ENCODE results near the gene OR10H2. TPM values are rescaled to one million over a fixed set of nuclear protein-coding genes. Genes with fewer than 3 reads are reported as not detected.
"Not testable (repeated sequence)": the region's sequence is repeated elsewhere in the genome, so short reads cannot be mapped to it uniquely, and the experiment has no call there.

OR10H2 gene
- total RNA-seq, 8 experiments from 2014 or later, result 0.52 TPM; not detected in 7

DNA sequence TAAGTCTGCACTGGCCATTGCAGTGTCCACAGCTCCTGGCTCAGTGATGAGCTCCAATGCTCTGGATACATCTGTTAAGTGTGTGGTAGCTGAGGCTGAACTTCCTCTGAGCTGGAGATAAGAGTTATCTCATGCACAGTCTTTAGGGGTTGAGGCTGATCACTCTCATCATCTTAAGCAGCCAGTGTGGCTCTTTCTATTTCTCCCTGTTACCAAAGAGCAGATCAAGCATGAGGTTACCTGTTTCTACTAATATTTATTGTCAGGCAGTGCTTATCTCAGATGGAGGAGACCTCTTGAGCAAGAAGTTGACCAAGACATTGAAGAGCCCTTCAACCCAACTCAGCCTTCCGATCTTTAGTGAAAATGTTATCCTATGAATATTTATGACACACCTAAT is 6.6 kb upstream of the OR10H2 start:
- ATAC-seq (replicated peaks in 6 of 8), result no peak
- H3K4me1 ChIP-seq (replicated peaks in 1 of 2), result no peaks in the 10 kb centered on the region
- no peak overlapping the region for H3K27ac ChIP-seq
- no peak overlapping the region for H3K4me3 ChIP-seq
- WGBS, 10 experiments, result 0 to 38% (median 17%) methylated on average over 1 of the region's 1 CpG; no CpG with 5 or more reads in 4 of the 10 experiments
- in situ Hi-C loops (cut with MboI; ENCODE audit: low pct_unique_long_range_greater_than_20kb in 2 of 9, low sequenced_read_pairs in 9 of 9, unreplicated experiment in 9 of 9), result no loop called here

DNA sequence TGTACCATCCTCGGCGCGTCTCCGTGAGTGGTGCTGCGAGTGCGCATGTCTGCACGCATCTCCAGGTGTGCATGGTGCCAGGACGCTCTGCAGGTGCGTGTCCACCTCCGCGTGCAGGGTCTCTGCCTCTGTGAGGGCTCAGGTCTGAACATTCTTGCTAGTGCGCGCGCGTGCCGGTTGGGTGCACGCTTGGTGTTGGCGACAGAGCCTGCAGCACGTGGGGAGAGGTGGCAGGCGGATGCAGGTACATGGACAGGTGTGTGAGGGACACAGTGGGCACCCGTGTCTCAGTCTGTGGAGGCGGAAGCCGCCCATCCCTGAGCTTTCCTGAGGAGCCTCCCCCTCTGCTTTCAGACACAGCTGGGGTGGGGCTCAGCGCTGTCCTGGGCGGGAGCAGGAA is 4.9 kb upstream of the OR10H2 start:
- Histone ChIP-seq H3K27ac (no peak overlapping the region), H3K4me3 (no peak overlapping the region), H3K4me1 (replicated peaks in 1 of 2) (no peaks in the 10 kb centered on the region)
- in situ Hi-C loops (cut with MboI; ENCODE audit: low pct_unique_long_range_greater_than_20kb in 2 of 9, low sequenced_read_pairs in 9 of 9, unreplicated experiment in 9 of 9), result no loop called here
- WGBS, 10 experiments, result 0 to 89% (median 36%) methylated on average over 1 to 8 of the region's 25 CpGs; no CpG with 5 or more reads in 5 of the 10 experiments
- no peak for ATAC-seq (replicated peaks in 6 of 8)

DNA sequence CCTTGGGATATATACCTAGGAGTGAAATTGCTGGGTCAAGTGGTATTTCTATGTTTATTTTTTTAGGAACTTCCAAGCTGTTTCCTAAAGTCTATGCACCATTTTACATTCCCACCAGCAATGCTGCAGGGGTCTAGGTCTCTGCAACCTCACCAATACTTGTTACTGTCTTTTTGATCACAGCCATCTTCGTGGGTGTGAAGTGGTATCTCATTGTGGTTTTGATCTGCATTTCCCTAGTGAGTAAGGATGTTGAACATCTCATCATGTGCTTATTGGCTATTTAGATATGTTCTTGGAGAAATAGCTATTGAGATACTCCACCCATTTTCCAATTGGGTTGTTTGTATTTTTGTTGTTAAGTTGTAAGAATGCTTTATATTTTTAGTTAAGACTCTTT is 2.7 kb downstream of the OR10H2 start:
- WGBS, 10 experiments, result 0 to 40% (median 0%) methylated on average over 1 of the region's 1 CpG; no CpG with 5 or more reads in 5 of the 10 experiments
- ATAC-seq (replicated peaks in 6 of 8), result no peak
- in situ Hi-C loops (cut with MboI; ENCODE audit: low pct_unique_long_range_greater_than_20kb in 2 of 9, low sequenced_read_pairs in 9 of 9, unreplicated experiment in 9 of 9), result no loop called here
- H3K4me3 ChIP-seq, result no peak overlapping the region
- no peaks in the 10 kb centered on the region for H3K4me1 ChIP-seq (replicated peaks in 1 of 2)
- H3K27ac ChIP-seq, result no peak overlapping the region

DNA sequence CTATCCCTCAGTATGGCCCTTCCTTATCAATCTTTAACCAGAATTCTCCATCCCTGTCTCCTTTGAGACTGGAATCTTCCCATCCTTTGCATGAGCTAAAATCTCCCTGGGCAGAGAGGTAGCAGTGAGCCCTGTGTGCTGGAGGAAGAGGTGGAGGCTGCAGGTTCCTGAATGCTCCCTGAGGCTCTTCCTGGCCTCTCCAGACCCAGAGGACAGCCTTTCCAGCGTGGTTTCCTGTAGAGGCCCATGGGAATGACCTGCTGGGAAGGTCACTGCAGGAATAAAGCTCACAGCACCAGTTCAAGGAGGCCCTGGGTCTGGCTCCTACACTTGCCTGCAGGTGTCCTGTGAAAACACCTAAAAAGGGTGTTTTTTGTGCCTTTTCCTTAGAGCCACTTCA is 4.6 kb downstream of the OR10H2 start:
- no peaks in the 10 kb centered on the region for H3K4me1 ChIP-seq (replicated peaks in 1 of 2)
- no peak overlapping the region for H3K27ac ChIP-seq
- 0 to 33% (median 0%) methylated on average over 1 of the region's 1 CpG; no CpG with 5 or more reads in 7 of the 10 experiments for WGBS, 10 experiments
- H3K4me3 ChIP-seq, result no peak overlapping the region
- ATAC-seq (replicated peaks in 6 of 8), result no peak
- in situ Hi-C loops (cut with MboI; ENCODE audit: low pct_unique_long_range_greater_than_20kb in 2 of 9, low sequenced_read_pairs in 9 of 9, unreplicated experiment in 9 of 9), result no loop called here

DNA sequence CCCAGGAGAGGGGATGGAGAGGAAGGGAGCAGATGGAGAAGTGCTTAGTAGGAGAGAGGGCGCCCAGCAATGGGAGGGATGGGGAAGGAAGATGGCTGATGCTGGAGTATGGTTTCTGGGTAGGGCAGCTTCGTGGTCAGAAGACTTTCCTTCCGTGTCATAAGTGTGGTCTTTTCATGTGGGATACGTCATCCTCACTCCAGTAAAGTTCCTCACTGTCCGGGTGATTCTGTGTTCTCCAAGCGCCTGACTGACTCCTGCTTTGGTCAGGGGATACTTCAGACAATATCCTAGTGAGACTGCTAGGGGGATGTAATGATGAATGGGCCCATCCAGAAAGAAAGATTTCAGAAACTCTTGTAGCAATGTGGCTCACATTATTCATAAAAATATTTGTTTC is 6.1 kb downstream of the OR10H2 start:
- no peaks in the 10 kb centered on the region for H3K4me1 ChIP-seq (replicated peaks in 1 of 2)
- in situ Hi-C loops (cut with MboI; ENCODE audit: low pct_unique_long_range_greater_than_20kb in 2 of 9, low sequenced_read_pairs in 9 of 9, unreplicated experiment in 9 of 9), result no loop called here
- no peak overlapping the region for H3K27ac ChIP-seq
- WGBS, 10 experiments, result 0 to 43% (median 24%) methylated on average over 1 to 6 of the region's 6 CpGs; no CpG with 5 or more reads in 2 of the 10 experiments
- H3K4me3 ChIP-seq, result no peak overlapping the region
- no peak for ATAC-seq (replicated peaks in 6 of 8)

DNA sequence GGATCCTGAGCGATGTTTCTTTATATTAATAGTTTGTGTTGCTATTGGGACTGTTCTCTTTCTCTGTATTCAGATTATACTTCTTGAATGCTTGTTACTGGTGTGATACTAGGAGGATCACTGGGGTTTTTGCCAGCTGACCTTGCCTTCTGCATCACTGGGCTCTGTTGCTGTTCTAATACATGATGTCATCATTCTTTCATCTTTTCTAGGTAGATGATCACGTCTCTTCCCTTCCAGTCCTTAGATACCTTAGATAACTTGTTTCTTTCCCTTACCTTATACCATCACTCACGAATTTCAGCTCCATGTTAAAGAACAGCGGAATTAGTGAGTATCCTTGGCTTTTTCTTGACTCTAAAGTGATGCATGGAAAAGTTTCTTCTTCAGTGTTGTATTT is 9.9 kb downstream of the OR10H2 start, which contains the start of gene OR10H3:
OR10H3 (plus strand) TSS at position 264 of the 400 bp plus-strand sequence. CDS start 3,408 bp downstream, outside the sequence.
- Histone ChIP-seq H3K27ac (no peak within 1 kb of the TSS), H3K4me3 (no peak within 1 kb of the TSS), H3K4me1 (replicated peaks in 1 of 2) (no peaks in the 10 kb centered on the region)
- ATAC-seq (replicated peaks in 6 of 8), result no peak
- in situ Hi-C loops (cut with MboI; ENCODE audit: low pct_unique_long_range_greater_than_20kb in 2 of 9, low sequenced_read_pairs in 9 of 9, unreplicated experiment in 9 of 9), result no loop called here
- 0 to 36% (median 12%) methylated on average over 1 to 4 of the region's 4 CpGs; no CpG with 5 or more reads in 2 of the 10 experiments for WGBS, 10 experiments

DNA sequence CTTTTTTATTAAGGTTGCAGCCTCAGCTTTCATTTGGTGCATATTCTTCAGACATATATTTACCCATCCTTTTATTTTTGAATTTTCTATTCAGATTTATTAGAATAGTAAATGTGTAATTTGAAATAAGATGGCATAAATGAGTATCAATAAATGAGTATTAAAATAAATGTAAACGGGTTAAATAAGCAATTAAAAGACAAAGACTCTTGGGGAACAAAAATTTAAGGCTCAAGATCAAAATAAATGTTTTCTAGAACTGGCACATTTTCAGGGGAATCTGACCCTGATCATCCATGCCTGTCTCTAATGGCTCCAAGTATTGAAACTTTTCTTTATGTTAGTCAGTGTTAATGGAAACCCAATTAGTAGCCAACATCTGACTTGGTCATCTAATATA is 13.0 kb downstream of the OR10H2 start:
- no peaks in the 10 kb centered on the region for H3K4me1 ChIP-seq (replicated peaks in 1 of 2)
- no peak for ATAC-seq (replicated peaks in 6 of 8)
- in situ Hi-C loops (cut with MboI; ENCODE audit: low pct_unique_long_range_greater_than_20kb in 2 of 9, low sequenced_read_pairs in 9 of 9, unreplicated experiment in 9 of 9), result no loop called here
- no peak overlapping the region for H3K27ac ChIP-seq
- 0 to 44% (median 18%) methylated on average over 1 of the region's 1 CpG for WGBS, 10 experiments
- no peak overlapping the region for H3K4me3 ChIP-seq

DNA sequence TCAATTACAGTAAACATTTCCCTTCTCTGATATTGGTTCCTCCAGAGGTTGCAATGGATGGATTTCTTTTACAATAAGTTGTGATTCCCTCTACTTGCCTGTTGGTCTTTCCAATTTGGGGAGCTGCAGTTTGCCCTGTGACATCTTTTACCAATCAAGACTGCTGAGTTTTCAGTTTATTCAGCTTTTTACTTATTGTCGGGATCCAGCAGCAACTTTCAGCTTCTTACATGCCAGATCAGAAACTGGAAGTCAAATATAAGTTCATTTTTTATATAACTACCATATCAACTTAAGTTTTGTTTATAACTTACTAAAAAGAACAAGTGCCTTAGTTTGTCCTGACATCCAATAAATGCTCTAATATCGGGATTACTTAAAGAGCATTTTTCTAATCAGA is 20.4 kb downstream of the OR10H2 start:
- Histone ChIP-seq H3K4me3 (no peak overlapping the region), H3K4me1 (replicated peaks in 1 of 2) (no peaks in the 10 kb centered on the region), H3K27ac (no peak overlapping the region)
- no peak for ATAC-seq (replicated peaks in 6 of 8)
- 0 to 100% (median 54%) methylated on average over 1 to 2 of the region's 2 CpGs for WGBS, 10 experiments
- in situ Hi-C loops (cut with MboI; ENCODE audit: low pct_unique_long_range_greater_than_20kb in 2 of 9, low sequenced_read_pairs in 9 of 9, unreplicated experiment in 9 of 9), result no loop called here

DNA sequence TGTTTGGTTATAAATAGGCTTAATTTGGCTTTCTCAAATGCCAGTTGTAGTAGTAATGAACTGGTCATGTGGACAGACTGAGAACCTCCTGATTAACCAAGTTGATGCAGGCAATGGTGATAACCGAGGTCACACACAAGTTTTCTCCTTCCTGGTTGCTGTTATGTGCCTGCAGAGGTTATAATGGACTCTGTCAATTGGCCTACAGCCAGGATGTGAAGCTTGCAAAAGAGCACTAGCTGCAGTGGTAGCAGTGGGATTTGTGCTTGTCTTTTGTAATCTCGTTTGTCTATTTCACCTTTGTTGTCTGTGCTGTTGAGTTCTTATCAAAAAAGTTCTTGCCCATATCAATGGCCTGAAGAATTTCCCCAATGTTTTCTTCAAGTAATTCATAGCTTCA is 30.6 kb downstream of the OR10H2 start:
- in situ Hi-C loops (cut with MboI; ENCODE audit: low pct_unique_long_range_greater_than_20kb in 2 of 9, low sequenced_read_pairs in 9 of 9, unreplicated experiment in 9 of 9), result no loop called here
- no peak for ATAC-seq (replicated peaks in 6 of 8)
- no peak overlapping the region for H3K4me3 ChIP-seq
- 0 to 43% (median 26%) methylated on average over 1 to 2 of the region's 2 CpGs; no CpG with 5 or more reads in 1 of the 10 experiments for WGBS, 10 experiments
- no peaks in the 10 kb centered on the region for H3K4me1 ChIP-seq (replicated peaks in 1 of 2)
- no peak overlapping the region for H3K27ac ChIP-seq

DNA sequence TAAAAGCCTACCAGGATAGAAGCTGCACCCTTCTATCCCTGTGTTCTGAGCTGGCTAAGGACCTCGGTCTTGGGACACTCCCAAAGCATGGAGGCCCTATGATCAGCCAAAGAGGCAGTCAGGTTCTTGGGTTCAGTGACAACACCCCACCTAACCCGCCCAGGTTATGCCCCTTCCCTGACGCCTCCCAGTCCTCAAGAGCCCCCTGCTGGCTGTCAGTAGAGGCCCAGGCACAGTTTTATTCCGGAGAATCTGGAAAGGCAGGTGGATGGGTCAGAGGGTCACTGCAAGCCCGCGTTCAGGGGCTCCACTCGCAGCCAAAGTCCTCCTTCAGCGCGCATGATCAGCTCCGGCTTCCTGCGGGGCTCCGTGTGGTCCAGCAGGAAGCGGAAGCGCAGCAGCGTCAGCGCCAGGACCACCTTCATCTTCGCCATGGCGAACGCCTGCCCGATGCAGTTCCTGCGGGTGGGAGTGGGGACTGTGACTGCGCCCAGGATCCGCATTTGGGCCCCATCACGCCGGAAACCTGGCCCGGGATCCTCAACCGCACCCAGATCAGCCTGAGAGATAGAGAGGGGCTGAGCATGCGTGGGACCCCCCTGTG is 32.2 kb downstream of the OR10H2 start:
- WGBS, 10 experiments, result 0 to 87% (median 20%) methylated on average over 1 to 9 of the region's 28 CpGs; no CpG with 5 or more reads in 3 of the 10 experiments
- in situ Hi-C loops (cut with MboI; ENCODE audit: low pct_unique_long_range_greater_than_20kb in 2 of 9, low sequenced_read_pairs in 9 of 9, unreplicated experiment in 9 of 9), result no loop called here
- Histone ChIP-seq H3K27ac (no peak overlapping the region), H3K4me1 (replicated peaks in 1 of 2) (no peaks in the 10 kb centered on the region), H3K4me3 (no peak overlapping the region)
- no peak for ATAC-seq (replicated peaks in 6 of 8)

DNA sequence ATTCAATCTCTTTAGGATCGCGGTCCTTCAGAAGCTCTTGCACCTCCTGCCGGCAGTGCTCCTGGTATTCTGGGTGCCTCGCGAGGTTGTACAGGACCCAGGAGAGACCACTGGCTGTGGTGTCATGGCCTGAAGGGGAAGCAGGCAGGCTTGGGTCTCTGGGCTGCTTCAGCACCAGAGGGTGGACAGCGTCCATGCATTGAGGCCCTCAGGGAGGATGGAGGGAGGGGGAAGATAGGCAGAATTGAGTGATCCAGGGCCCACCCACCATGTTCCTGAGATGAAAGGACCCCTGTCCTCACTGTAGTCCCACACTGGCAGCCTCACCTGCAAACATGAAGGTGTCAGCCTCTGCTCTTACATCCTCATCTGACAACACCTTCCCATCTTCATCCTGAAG is 41.8 kb downstream of the OR10H2 start:
- ATAC-seq (replicated peaks in 6 of 8), result no peak
- H3K27ac ChIP-seq, result no peak overlapping the region
- WGBS, 10 experiments, result 83% methylated on average over 2 of the region's 6 CpGs; no CpG with 5 or more reads in 9 of the 10 experiments
- in situ Hi-C loops (cut with MboI; ENCODE audit: low pct_unique_long_range_greater_than_20kb in 2 of 9, low sequenced_read_pairs in 9 of 9, unreplicated experiment in 9 of 9), result no loop called here
- no peak overlapping the region for H3K4me3 ChIP-seq
- no peaks in the 10 kb centered on the region for H3K4me1 ChIP-seq (replicated peaks in 1 of 2)

DNA sequence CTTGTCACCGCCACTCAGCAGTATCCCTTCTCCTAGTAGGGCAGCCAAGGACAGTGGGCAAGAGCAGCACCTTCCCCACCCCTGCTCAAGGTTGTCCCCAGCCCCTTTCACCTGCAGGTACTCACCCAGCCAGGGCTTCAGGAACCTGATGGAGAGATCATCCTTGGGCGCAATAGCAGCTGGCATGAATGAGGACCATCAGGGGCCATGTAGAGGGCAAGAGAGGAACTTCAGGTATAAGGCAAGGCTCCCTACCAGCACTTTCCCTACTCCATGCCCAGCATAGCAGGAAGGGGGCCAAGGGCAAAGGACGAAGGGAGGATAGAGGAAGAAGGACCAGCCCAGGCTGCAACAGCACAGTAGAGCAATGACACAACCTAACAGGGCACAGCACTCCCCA is 46.3 kb downstream of the OR10H2 start:
- in situ Hi-C loops (cut with MboI; ENCODE audit: low pct_unique_long_range_greater_than_20kb in 2 of 9, low sequenced_read_pairs in 9 of 9, unreplicated experiment in 9 of 9); ATAC-seq (replicated peaks in 6 of 8); H3K27ac ChIP-seq; H3K4me3 ChIP-seq; H3K4me1 ChIP-seq (replicated peaks in 1 of 2): not testable (repeated sequence)
- 0% methylated on average over 1 of the region's 3 CpGs; no CpG with 5 or more reads in 8 of the 10 experiments for WGBS, 10 experiments

DNA sequence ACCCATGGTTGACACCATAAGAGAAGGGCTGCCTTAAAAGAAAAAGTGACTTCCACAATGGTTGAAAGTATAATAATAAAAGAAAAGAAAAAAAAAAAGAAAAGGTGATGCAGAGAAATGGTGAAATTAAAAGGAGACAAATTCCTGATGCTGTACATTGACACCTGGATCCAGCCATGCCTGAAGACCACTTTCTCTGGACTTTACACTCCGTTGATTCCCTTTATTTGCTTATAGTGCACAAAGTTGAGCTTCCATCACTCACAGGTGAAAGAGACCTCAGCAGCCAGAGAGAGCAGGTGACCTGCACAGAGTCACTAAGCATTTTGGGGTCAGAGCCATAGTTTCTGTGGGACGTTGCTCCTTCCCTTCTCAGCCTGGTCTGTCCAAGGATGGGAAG is 47.4 kb downstream of the OR10H2 start:
- no peak for ATAC-seq (replicated peaks in 6 of 8)
- no peak overlapping the region for H3K27ac ChIP-seq
- in situ Hi-C loops (cut with MboI; ENCODE audit: low pct_unique_long_range_greater_than_20kb in 2 of 9, low sequenced_read_pairs in 9 of 9, unreplicated experiment in 9 of 9), result no loop called here
- H3K4me3 ChIP-seq, result no peak overlapping the region
- 0 to 56% (median 6%) methylated on average over 1 to 2 of the region's 2 CpGs; no CpG with 5 or more reads in 1 of the 10 experiments for WGBS, 10 experiments
- H3K4me1 ChIP-seq (replicated peaks in 1 of 2), result no peaks in the 10 kb centered on the region

DNA sequence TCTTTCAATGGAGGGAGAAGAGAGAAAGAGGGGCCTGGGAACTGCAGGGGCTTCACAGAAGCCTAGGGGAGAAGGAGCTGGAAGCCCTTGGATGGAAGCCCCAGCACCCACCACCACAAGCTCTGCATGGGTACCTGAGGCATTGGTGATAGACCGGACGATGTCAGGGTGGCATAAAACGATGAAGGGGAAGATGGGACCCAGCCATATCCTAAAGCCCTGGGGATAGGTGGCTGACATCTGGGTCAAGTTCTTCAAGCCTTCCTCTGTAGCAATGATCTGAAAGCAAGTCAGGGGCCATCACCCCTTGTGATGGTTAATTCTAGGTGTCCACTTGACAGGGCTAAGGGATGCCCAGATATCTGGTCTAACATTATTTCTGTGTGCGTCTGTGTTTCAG is 48.4 kb downstream of the OR10H2 start:
- no peak for ATAC-seq (replicated peaks in 6 of 8)
- 40 to 80% (median 60%) methylated on average over 1 of the region's 4 CpGs; no CpG with 5 or more reads in 5 of the 10 experiments for WGBS, 10 experiments
- Histone ChIP-seq H3K27ac (no peak overlapping the region), H3K4me1 (replicated peaks in 1 of 2) (no peaks in the 10 kb centered on the region), H3K4me3 (no peak overlapping the region)
- in situ Hi-C loops (cut with MboI; ENCODE audit: low pct_unique_long_range_greater_than_20kb in 2 of 9, low sequenced_read_pairs in 9 of 9, unreplicated experiment in 9 of 9), result no loop called here

All from motor neuron (in vitro differentiated cells).